IMR-90 (cell line): Measurements from ENCODE around the gene TBC1D22A. TPM values are rescaled to one million over a fixed set of nuclear protein-coding genes. Genes with fewer than 3 reads are reported as not detected.

Experiments
- ATAC-seq: fragments of 200-7000 bp; cut with Tn5 transposase; 2 replicates; pipeline ENCODE4 v1.9.1; 2020; ENCODE audit warnings: low read depth, mild to moderate bottlenecking, moderate library complexity
- BruUV-seq: library from RNA; stranded (reverse); fragments of 400-500 nt; replicated peaks from 2 replicates; lab custom pipeline; 2021; lab: Mats Ljungman, UMichigan
- CTCF ChIA-PET: fragments of 300-600 bp; formaldehyde crosslinking; extraction: SDS; loops from one replicate; lab custom pipeline; 2021; ENCODE audit warnings: antibody characterized with exemption; lab: Yijun Ruan, JAX
- POLR2A ChIA-PET: fragments of 300-600 bp; sonication (Branson Sonifier 250); formaldehyde crosslinking; loops from one replicate; lab custom pipeline; 2022; ENCODE audit warnings: antibody characterized with exemption; ENCODE audit not compliant: unreplicated experiment; lab: Charles Lee
- DNase-seq: peaks from one replicate; pipeline ENCODE4 v3.0.0; 2013
- H2AFZ ChIP-seq: replicated peaks from 2 replicates; pipeline ENCODE3; 2013; ENCODE audit warnings: low read length, mild to moderate bottlenecking; ENCODE audit not compliant: poor library complexity
- H2AK5ac ChIP-seq: 2 replicates; pipeline ENCODE4 v1.6.1; 2013; ENCODE audit warnings: low read depth, low read length, inconsistent platforms
- H2AK9ac ChIP-seq: replicated peaks from 2 replicates; pipeline ENCODE3; 2013; ENCODE audit warnings: mild to moderate bottlenecking, low read depth, low read length, moderate library complexity; ENCODE audit not compliant: poor library complexity
- H2BK120ac ChIP-seq: 2 replicates; pipeline ENCODE4 v1.6.1; 2013; ENCODE audit warnings: low read depth, low read length, inconsistent platforms
- H2BK15ac ChIP-seq: 3 replicates; pipeline ENCODE4 v1.6.1; 2013; ENCODE audit warnings: low read depth, low read length, inconsistent platforms
- H2BK20ac ChIP-seq: 2 replicates; pipeline ENCODE4 v1.6.1; 2013; ENCODE audit warnings: low read depth, mild to moderate bottlenecking, inconsistent platforms, low read length, moderate library complexity
- H2BK5ac ChIP-seq: 2 replicates; pipeline ENCODE4 v1.6.1; 2013; ENCODE audit warnings: mild to moderate bottlenecking, low read depth, low read length, inconsistent platforms; ENCODE audit not compliant: poor library complexity, severe bottlenecking
- H3K14ac ChIP-seq: replicated peaks from 2 replicates; pipeline ENCODE4 v1.6.1; 2013; ENCODE audit warnings: low read depth, low read length, inconsistent platforms
- H3K18ac ChIP-seq: 2 replicates; pipeline ENCODE4 v1.6.1; 2013; ENCODE audit warnings: low read depth, low read length, control low read depth
- H3K23ac ChIP-seq: 2 replicates; pipeline ENCODE4 v1.6.1; 2013; ENCODE audit warnings: low read depth, low read length, inconsistent platforms
- H3K27ac ChIP-seq: 2 replicates; pipeline ENCODE4 v1.5.1; 2013; ENCODE audit warnings: mild to moderate bottlenecking, control low read depth, low read length; ENCODE audit not compliant: insufficient read depth
- H3K27me3 ChIP-seq: 2 replicates; pipeline ENCODE4 v1.6.1; 2013; ENCODE audit warnings: low read length; ENCODE audit not compliant: control insufficient read depth, insufficient read depth
- H3K36me3 ChIP-seq: 2 replicates; pipeline ENCODE4 v1.6.1; 2013; ENCODE audit warnings: low read length, mixed read lengths; ENCODE audit not compliant: control insufficient read depth, insufficient read depth
- H3K4ac ChIP-seq: 2 replicates; pipeline ENCODE4 v1.6.1; 2013; ENCODE audit warnings: low read depth, low read length, inconsistent platforms
- H3K4me1 ChIP-seq: 2 replicates; pipeline ENCODE4 v1.6.1; 2013; ENCODE audit warnings: low read length, mixed read lengths; ENCODE audit not compliant: control insufficient read depth, insufficient read depth
- H3K4me2 ChIP-seq: 2 replicates; pipeline ENCODE4 v1.6.1; 2013; ENCODE audit warnings: low read depth, mild to moderate bottlenecking, control low read depth, low read length, moderate library complexity
- H3K4me3 ChIP-seq: 2 replicates; pipeline ENCODE4 v1.5.1; 2013; ENCODE audit warnings: low read depth, mild to moderate bottlenecking, control low read depth, low read length, moderate library complexity; ENCODE audit not compliant: insufficient read depth
- H3K56ac ChIP-seq: 2 replicates; pipeline ENCODE4 v1.6.1; 2013; ENCODE audit warnings: low read length, inconsistent platforms; ENCODE audit not compliant: insufficient read depth; ENCODE audit errors: extremely low read depth
- H3K79me1 ChIP-seq, 2 experiments: 2 replicates each; pipeline ENCODE4 v1.6.1; 2013; ENCODE audit warnings: low read length in 2 of 2, inconsistent platforms in 1 of 2, low read depth in 1 of 2
- H3K9ac ChIP-seq: 2 replicates; pipeline ENCODE4 v1.6.1; 2013; ENCODE audit warnings: low read depth, low read length, control low read depth
- H3K9me1 ChIP-seq: 2 replicates; pipeline ENCODE4 v1.6.1; 2013; ENCODE audit warnings: low read length, inconsistent platforms; ENCODE audit not compliant: insufficient read depth
- H3K9me3 ChIP-seq: 2 replicates; pipeline ENCODE4 v1.6.1; 2013; ENCODE audit warnings: low read length; ENCODE audit not compliant: control insufficient read depth, insufficient read depth
- H4K20me1 ChIP-seq: 2 replicates; pipeline ENCODE4 v1.6.1; 2013; ENCODE audit warnings: low read length, inconsistent platforms; ENCODE audit not compliant: insufficient read depth
- H4K5ac ChIP-seq: 2 replicates; pipeline ENCODE4 v1.6.1; 2013; ENCODE audit warnings: mild to moderate bottlenecking, low read depth, low read length, control low read depth
- H4K8ac ChIP-seq, 2 experiments: 2 replicates each; pipeline ENCODE4 v1.6.1; 2013; ENCODE audit warnings: low read depth in 2 of 2, low read length in 2 of 2, control low read depth in 1 of 2, inconsistent platforms in 1 of 2
- H4K91ac ChIP-seq: 2 replicates; pipeline ENCODE4 v1.6.1; 2013; ENCODE audit warnings: low read depth, low read length, inconsistent platforms; ENCODE audit not compliant: insufficient read depth
- BHLHE40 ChIP-seq: fragments of 150-350 bp; IDR thresholded peaks from 2 replicates; pipeline ENCODE4 v1.6.1; 2016; ENCODE audit warnings: mild to moderate bottlenecking, low read depth, low read length
- CHD1 ChIP-seq: IDR thresholded peaks from 2 replicates; pipeline ENCODE4 v1.6.1; 2012; ENCODE audit warnings: low read depth, low read length, improper control_type of control experiment
- FOS ChIP-seq: fragments of 150-350 bp; IDR thresholded peaks from 2 replicates; pipeline ENCODE4 v1.6.1; 2016; ENCODE audit warnings: low read depth, low read length
- MAZ ChIP-seq: IDR thresholded peaks from 2 replicates; pipeline ENCODE4 v1.6.1; 2012; ENCODE audit warnings: low read depth, mild to moderate bottlenecking, low read length, improper control_type of control experiment, moderate library complexity, borderline replicate concordance
- RCOR1 ChIP-seq: IDR thresholded peaks from 2 replicates; pipeline ENCODE4 v1.6.1; 2012; ENCODE audit warnings: mild to moderate bottlenecking, low read length, improper control_type of control experiment; ENCODE audit not compliant: insufficient replicate concordance
- SMC3 ChIP-seq: fragments of 150-350 bp; IDR thresholded peaks from 2 replicates; pipeline ENCODE4 v1.6.1; 2016; ENCODE audit warnings: low read depth, mild to moderate bottlenecking, antibody characterized with exemption, low read length, moderate library complexity
- WGBS, 2 experiments: methylation state at CpG; one replicate each; pipeline versions ENCODE4 v1.1.5 to v1.1.7; 2013; ENCODE audit warnings: missing lambda C conversion rate in 2 of 2; ENCODE audit not compliant: insufficient read length in 1 of 2; ENCODE audit errors: extremely low coverage in 2 of 2; 5-methylcytosine and 5-hydroxymethylcytosine counted together
- dilution Hi-C: fragments of 300-500 bp; cut with HindIII; formaldehyde crosslinking; loops from one replicate; pipeline ENCODE4 v1.14.3; 2018; ENCODE audit warnings: low sequenced_read_pairs; ENCODE audit not compliant: unreplicated experiment
- in situ Hi-C: fragments of 300-500 bp; cut with MboI; formaldehyde crosslinking; loops from 3 replicates; pipeline ENCODE4 v1.14.3; 2019; ENCODE audit warnings: low sequenced_read_pairs, inconsistent platforms, mixed read lengths
- intact Hi-C: fragments of 100-400 bp; cut with micrococcal nuclease; formaldehyde crosslinking; loops from 2 replicates; pipeline ENCODE4 v1.10.0; 2022
- polyA plus RNA-seq, 3 experiments: library from polyadenylated mRNA; depleted of rRNA; stranded (reverse); fragments of >200 nt; gene quantifications; 2 replicates each; pipeline ENCODE4 v1.2.3, GENCODE V29; 2012; ENCODE audit warnings: low replicate concordance in 1 of 3
- total RNA-seq: library from RNA; depleted of rRNA; stranded (reverse); fragments of >200 nt; gene quantifications from 2 replicates; pipeline ENCODE4 v1.2.3, GENCODE V29; 2012
- TF ChIP-seq, protein P1 (sequence below): fragments of 150-350 bp; IDR thresholded peaks from 2 replicates; pipeline ENCODE4 v1.6.1; 2016; ENCODE audit warnings: low read depth, mild to moderate bottlenecking, low read length, moderate library complexity, borderline replicate concordance

Gene TBC1D22A
- total and polyA plus RNA-seq, 2 of the 4 experiments (the other 2 are of a cell fraction), result 9.0 to 16.7 TPM

DNA sequence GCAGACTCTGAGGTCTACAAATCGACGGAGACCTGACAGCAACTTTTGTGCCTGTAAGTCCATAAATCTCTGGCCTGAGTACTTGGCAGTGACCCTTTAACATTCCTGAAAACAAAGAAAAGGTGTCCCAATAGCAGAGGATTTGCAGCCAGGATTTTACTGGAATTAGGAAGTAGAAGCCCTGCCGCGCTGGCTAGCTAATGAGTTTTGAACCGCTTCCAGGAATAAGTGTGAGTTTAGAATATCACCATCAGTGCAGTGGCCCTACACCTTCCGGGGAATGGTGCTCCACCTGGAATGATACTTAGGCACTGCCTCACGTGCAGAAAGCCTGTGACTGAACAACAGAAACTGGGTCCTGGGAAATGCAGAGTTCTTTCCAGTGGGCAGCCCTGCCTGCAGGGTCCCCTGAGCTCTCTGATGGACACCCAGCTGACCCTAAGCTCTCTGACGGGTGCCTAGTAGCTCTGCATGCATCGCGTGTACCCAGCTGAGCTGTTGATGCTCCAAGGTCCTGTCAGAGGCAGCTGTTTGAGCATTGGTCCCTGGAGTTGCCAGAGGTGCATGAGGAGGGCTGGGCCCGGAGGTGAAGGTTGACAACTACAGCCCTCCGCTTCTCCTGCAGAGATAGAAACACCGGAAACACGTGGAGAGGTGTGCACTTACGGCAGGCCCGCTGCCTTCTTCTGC lies 380.9 kb downstream of the TBC1D22A start:
- POLR2A ChIA-PET, result no interaction called here
- no peak for TF ChIP-seq BHLHE40
- no peak for TF ChIP-seq MAZ
- TF ChIP-seq, protein P1, sequence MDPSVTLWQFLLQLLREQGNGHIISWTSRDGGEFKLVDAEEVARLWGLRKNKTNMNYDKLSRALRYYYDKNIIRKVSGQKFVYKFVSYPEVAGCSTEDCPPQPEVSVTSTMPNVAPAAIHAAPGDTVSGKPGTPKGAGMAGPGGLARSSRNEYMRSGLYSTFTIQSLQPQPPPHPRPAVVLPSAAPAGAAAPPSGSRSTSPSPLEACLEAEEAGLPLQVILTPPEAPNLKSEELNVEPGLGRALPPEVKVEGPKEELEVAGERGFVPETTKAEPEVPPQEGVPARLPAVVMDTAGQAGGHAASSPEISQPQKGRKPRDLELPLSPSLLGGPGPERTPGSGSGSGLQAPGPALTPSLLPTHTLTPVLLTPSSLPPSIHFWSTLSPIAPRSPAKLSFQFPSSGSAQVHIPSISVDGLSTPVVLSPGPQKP, result no peak
- no peak for TF ChIP-seq RCOR1
- no peak for TF ChIP-seq CHD1
- TF ChIP-seq FOS, result no peak
- no peak for TF ChIP-seq SMC3

More for the DNA sequence above, 380.9 kb downstream of the TBC1D22A start:
- Histone ChIP-seq H2AK5ac (no peak overlapping the region), H3K4ac (no peak overlapping the region), H4K8ac (no peak overlapping the region), H3K9ac (no peak overlapping the region), H3K18ac (no peak overlapping the region), H2BK15ac (no peak overlapping the region), H3K9me3 (no peaks in the 10 kb centered on the region), H3K23ac (no peak overlapping the region), H3K36me3 (no peaks in the 10 kb centered on the region), H2AFZ (no peak overlapping the region), H3K4me2 (no peak overlapping the region), H3K56ac (no peak overlapping the region), H4K91ac (no peak overlapping the region), H3K79me1 (no peaks in the 10 kb centered on the region), H4K5ac (no peak overlapping the region), H2BK120ac (no peak overlapping the region), H3K27me3 (no peaks in the 10 kb centered on the region), H2AK9ac (no peak overlapping the region), H3K14ac (no peak overlapping the region), H3K27ac (no peak overlapping the region), H2BK5ac (no peak overlapping the region), H3K9me1 (no peaks in the 10 kb centered on the region), H4K20me1 (no peaks in the 10 kb centered on the region), H3K4me3 (no peak overlapping the region), H2BK20ac (no peak overlapping the region), H3K4me1 (no peaks in the 10 kb centered on the region)
- ATAC-seq, result no peak
- dilution Hi-C loops, result no loop called here
- 88% methylated on average over 10 of the region's 16 CpGs; no CpG with 5 or more reads in 1 of the 2 experiments for WGBS, 2 experiments
- in situ Hi-C loops, result no loop called here
- no TSS peak for BruUV-seq
- no peak for DNase-seq
- CTCF ChIA-PET, result no interaction called here
- intact Hi-C loops, result no loop called here
